SK-N-SH treated with all-trans-retinoic acid at 6 μM for 48 hours (cell line): ENCODE results near the gene ATP13A2.

ENCODE experiments used
- ATAC-seq: fragments of 200-7000 bp; cut with Tn5 transposase; 3 replicates; pipeline ENCODE4 v1.9.1; 2020; ENCODE audit warnings: mild to moderate bottlenecking, moderate library complexity
- ARNTL ChIP-seq: fragments of 450-650 bp; formaldehyde crosslinking; IDR thresholded peaks from 2 replicates; pipeline ENCODE4 v1.5.0; 2020; ENCODE audit warnings: low read depth, mild to moderate bottlenecking, moderate library complexity, borderline replicate concordance
- BACH2 ChIP-seq: fragments of 250-450 bp; sonication (Bioruptor Pico); IDR thresholded peaks from 2 replicates; pipeline ENCODE4 v1.9.0; 2021; ENCODE audit warnings: mild to moderate bottlenecking, borderline replicate concordance
- CSDC2 ChIP-seq: fragments of 250-450 bp; sonication (Bioruptor Pico); IDR thresholded peaks from 2 replicates; pipeline ENCODE4 v1.5.0; 2020; ENCODE audit warnings: mild to moderate bottlenecking, moderate library complexity
- ESRRG ChIP-seq: fragments of 250-450 bp; sonication (Bioruptor Pico); IDR thresholded peaks from 2 replicates; pipeline ENCODE4 v1.6.1; 2021; ENCODE audit warnings: mild to moderate bottlenecking
- GLIS3 ChIP-seq: fragments of 250-450 bp; sonication (Bioruptor Pico); IDR thresholded peaks from 2 replicates; pipeline ENCODE4 v1.5.0; 2020; ENCODE audit warnings: mild to moderate bottlenecking, moderate library complexity
- ISL1 ChIP-seq: fragments of 250-450 bp; sonication (Bioruptor Pico); IDR thresholded peaks from 2 replicates; pipeline ENCODE4 v2.1.2; 2022; ENCODE audit warnings: mild to moderate bottlenecking, moderate library complexity
- OSR1 ChIP-seq: fragments of 250-450 bp; sonication (Bioruptor Pico); IDR thresholded peaks from 2 replicates; pipeline ENCODE4 v1.8.0; 2022; ENCODE audit warnings: moderate library complexity, mild to moderate bottlenecking, inconsistent platforms
- PPARA ChIP-seq: fragments of 250-450 bp; sonication (Bioruptor Pico); IDR thresholded peaks from 2 replicates; pipeline ENCODE4 v1.5.0; 2020; ENCODE audit warnings: mild to moderate bottlenecking, borderline replicate concordance
- RARB ChIP-seq: fragments of 250-450 bp; sonication (Bioruptor Pico); IDR thresholded peaks from 2 replicates; pipeline ENCODE4 v1.8.0; 2021; ENCODE audit warnings: mild to moderate bottlenecking, moderate library complexity
- SNAI2 ChIP-seq: fragments of 250-450 bp; sonication (Bioruptor Pico); IDR thresholded peaks from 2 replicates; pipeline ENCODE4 v1.5.0; 2020; ENCODE audit warnings: mild to moderate bottlenecking, moderate library complexity
- TCF4 ChIP-seq: fragments of 250-450 bp; sonication (Bioruptor Pico); IDR thresholded peaks from 2 replicates; pipeline ENCODE4 v1.8.0; 2021; ENCODE audit warnings: mild to moderate bottlenecking, moderate library complexity, borderline replicate concordance
- TOX ChIP-seq: fragments of 250-450 bp; sonication (Bioruptor Pico); IDR thresholded peaks from 2 replicates; pipeline ENCODE4 v1.8.0; 2021; ENCODE audit warnings: mild to moderate bottlenecking, moderate library complexity, borderline replicate concordance
- ZC3H10 ChIP-seq: fragments of 250-450 bp; sonication (Bioruptor Pico); IDR thresholded peaks from 2 replicates; pipeline ENCODE4 v1.5.1; 2021; ENCODE audit warnings: mild to moderate bottlenecking, moderate library complexity
- ZFP3 ChIP-seq: fragments of 250-450 bp; sonication (Bioruptor Pico); IDR thresholded peaks from 2 replicates; pipeline ENCODE4 v1.5.0; 2020; ENCODE audit warnings: mild to moderate bottlenecking, moderate library complexity
- ZFP30 ChIP-seq: fragments of 450-650 bp; formaldehyde crosslinking; IDR thresholded peaks from 2 replicates; pipeline ENCODE4 v1.5.0; 2022; ENCODE audit warnings: mild to moderate bottlenecking, moderate library complexity
- ZNF565 ChIP-seq: fragments of 450-650 bp; formaldehyde crosslinking; conservative IDR thresholded peaks from 2 replicates; pipeline ENCODE4 v1.5.0; 2020; ENCODE audit warnings: low read depth, mild to moderate bottlenecking, moderate library complexity
- ZNF70 ChIP-seq: fragments of 450-650 bp; formaldehyde crosslinking; IDR thresholded peaks from 2 replicates; pipeline ENCODE4 v1.5.0; 2020; ENCODE audit warnings: mild to moderate bottlenecking, moderate library complexity
- ZNF8 ChIP-seq: fragments of 450-650 bp; formaldehyde crosslinking; IDR thresholded peaks from 2 replicates; pipeline ENCODE4 v1.5.0; 2020; ENCODE audit warnings: mild to moderate bottlenecking, moderate library complexity
- TF ChIP-seq, protein P1 (sequence below): fragments of 250-450 bp; sonication (Bioruptor Pico); IDR thresholded peaks from 2 replicates; pipeline ENCODE4 v1.5.1; 2020; ENCODE audit warnings: low read depth, mild to moderate bottlenecking, moderate library complexity
- TF ChIP-seq, protein P2 (sequence below): fragments of 250-450 bp; sonication (Bioruptor Pico); IDR thresholded peaks from 2 replicates; pipeline ENCODE4 v1.5.1; 2021; ENCODE audit warnings: mild to moderate bottlenecking, moderate library complexity
- TF ChIP-seq, protein P3 (sequence below): fragments of 250-450 bp; sonication (Bioruptor Pico); IDR thresholded peaks from 2 replicates; pipeline ENCODE4 v1.8.0; 2021; ENCODE audit warnings: low read depth, mild to moderate bottlenecking, moderate library complexity, borderline replicate concordance
- TF ChIP-seq, protein P4 (sequence below): fragments of 250-450 bp; sonication (Bioruptor Pico); IDR thresholded peaks from 2 replicates; pipeline ENCODE4 v1.8.0; 2020; ENCODE audit warnings: mild to moderate bottlenecking, moderate library complexity, borderline replicate concordance

Gene ATP13A2

DNA sequence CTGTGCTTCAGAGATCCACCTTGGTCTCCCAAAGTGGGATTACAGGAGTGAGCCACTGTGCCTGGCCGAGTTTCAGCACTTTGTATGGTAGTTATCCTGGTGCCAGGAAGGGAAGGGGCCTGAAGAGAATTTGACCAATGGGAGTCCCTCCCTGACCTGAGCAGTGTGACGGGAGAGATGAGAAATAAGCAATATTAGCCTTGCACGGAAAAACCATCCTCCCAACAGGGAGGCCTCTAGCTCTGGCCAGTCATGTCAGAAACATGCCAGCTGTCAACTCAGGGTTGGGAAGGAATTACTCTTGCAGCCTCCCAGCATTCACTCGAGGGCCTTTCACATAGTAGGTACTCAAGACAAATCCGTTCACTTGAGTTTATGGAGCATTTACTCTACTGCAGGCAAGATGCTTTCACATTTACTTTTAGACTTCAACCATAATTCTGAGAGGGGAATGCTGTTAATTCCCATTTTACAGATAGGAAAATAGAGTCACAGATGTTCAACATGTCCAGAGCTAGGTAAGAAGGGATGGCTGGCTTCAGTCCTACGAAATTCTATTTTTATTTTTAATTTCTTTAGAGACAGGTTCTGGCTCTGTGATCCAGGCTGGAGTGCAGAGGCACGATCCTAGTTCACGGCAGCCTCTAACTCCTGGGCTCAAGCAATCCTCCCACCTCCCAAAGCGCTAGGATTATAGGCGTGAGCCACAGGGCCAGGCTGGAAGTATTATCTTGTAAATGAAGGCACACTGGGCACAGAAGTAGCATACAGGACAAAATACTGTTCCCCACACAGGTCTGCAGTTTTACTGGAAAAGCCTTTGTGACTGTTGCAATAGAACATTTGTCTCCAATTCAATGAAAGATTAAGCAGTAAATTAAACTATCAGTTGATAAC lies 3.2 kb upstream of the ATP13A2 start (continued):
- TF ChIP-seq ESRRG (no peak), CSDC2 (CRISPR knock-in tag) (no peak), SNAI2 (CRISPR knock-in tag) (no peak), ZC3H10 (CRISPR knock-in tag) (no peak), GLIS3 (no peak), ISL1 (CRISPR knock-in tag) (no peak)
- TF ChIP-seq, protein P1, sequence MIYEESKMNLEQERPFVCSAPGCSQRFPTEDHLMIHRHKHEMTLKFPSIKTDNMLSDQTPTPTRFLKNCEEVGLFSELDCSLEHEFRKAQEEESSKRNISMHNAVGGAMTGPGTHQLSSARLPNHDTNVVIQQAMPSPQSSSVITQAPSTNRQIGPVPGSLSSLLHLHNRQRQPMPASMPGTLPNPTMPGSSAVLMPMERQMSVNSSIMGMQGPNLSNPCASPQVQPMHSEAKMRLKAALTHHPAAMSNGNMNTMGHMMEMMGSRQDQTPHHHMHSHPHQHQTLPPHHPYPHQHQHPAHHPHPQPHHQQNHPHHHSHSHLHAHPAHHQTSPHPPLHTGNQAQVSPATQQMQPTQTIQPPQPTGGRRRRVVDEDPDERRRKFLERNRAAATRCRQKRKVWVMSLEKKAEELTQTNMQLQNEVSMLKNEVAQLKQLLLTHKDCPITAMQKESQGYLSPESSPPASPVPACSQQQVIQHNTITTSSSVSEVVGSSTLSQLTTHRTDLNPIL (CRISPR knock-in tag) = no peak

DNA sequence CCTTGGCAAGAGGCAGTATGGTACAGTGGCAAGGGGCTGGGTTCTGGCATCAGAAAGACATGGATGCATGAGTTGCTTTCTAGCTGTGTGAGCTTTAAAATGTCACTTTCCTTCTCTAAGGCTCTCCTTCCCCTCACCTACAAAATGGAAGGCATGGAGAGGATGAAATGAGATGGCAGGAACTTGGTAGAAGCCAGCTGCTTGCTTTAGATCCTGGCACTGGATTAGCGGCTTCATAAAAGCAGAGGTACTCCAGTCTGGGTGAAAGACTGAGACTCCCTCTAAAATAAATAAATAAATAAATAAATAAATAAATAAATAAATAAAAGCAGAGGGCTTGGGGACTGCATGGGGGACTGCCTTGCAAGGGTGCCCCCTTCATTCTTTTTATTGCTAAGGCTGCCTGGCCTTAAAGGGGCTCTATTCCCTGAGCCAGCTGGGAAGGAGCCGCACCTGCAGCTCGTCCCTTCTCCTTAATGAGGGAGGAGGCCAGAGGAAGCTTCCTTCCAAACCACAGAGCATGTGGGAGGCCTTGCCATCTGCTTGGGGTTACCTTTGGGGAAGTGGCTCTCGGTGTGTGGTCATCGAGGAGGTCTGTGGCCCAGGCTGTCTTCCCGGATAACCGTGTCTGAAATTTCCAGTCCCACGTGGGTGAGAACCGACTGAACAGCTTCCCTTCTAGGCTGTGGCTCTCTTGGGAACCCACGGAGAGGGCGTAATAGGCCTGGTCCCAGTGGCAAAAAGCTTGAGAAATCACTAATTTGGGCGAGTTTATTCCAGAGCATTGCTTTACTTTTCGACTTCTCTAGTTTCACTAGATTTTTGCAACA lies 2.0 kb upstream of the ATP13A2 start:
- TF ChIP-seq TCF4 (CRISPR knock-in tag) (no peak), ZNF70 (CRISPR knock-in tag) (no peak), ESRRG (no peak), ZFP30 (CRISPR knock-in tag) (no peak), GLIS3 (no peak), OSR1 (no peak), ISL1 (CRISPR knock-in tag) (no peak), PPARA (CRISPR knock-in tag) (no peak), ZNF8 (CRISPR knock-in tag) (no peak), CSDC2 (CRISPR knock-in tag) (no peak), ARNTL (CRISPR knock-in tag) (no peak), TOX (CRISPR knock-in tag) (no peak), ZC3H10 (CRISPR knock-in tag) (no peak), RARB (CRISPR knock-in tag) (no peak), SNAI2 (CRISPR knock-in tag) (no peak)
- TF ChIP-seq, protein P2, sequence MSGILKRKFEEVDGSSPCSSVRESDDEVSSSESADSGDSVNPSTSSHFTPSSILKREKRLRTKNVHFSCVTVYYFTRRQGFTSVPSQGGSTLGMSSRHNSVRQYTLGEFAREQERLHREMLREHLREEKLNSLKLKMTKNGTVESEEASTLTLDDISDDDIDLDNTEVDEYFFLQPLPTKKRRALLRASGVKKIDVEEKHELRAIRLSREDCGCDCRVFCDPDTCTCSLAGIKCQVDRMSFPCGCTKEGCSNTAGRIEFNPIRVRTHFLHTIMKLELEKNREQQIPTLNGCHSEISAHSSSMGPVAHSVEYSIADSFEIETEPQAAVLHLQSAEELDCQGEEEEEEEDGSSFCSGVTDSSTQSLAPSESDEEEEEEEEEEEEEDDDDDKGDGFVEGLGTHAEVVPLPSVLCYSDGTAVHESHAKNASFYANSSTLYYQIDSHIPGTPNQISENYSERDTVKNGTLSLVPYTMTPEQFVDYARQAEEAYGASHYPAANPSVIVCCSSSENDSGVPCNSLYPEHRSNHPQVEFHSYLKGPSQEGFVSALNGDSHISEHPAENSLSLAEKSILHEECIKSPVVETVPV (CRISPR knock-in tag) = no peak
- TF ChIP-seq, protein P3, sequence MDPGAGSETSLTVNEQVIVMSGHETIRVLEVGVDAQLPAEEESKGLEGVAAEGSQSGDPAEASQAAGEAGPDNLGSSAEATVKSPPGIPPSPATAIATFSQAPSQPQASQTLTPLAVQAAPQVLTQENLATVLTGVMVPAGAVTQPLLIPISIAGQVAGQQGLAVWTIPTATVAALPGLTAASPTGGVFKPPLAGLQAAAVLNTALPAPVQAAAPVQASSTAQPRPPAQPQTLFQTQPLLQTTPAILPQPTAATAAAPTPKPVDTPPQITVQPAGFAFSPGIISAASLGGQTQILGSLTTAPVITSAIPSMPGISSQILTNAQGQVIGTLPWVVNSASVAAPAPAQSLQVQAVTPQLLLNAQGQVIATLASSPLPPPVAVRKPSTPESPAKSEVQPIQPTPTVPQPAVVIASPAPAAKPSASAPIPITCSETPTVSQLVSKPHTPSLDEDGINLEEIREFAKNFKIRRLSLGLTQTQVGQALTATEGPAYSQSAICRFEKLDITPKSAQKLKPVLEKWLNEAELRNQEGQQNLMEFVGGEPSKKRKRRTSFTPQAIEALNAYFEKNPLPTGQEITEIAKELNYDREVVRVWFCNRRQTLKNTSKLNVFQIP (CRISPR knock-in tag) = no peak
- TF ChIP-seq, protein P4, sequence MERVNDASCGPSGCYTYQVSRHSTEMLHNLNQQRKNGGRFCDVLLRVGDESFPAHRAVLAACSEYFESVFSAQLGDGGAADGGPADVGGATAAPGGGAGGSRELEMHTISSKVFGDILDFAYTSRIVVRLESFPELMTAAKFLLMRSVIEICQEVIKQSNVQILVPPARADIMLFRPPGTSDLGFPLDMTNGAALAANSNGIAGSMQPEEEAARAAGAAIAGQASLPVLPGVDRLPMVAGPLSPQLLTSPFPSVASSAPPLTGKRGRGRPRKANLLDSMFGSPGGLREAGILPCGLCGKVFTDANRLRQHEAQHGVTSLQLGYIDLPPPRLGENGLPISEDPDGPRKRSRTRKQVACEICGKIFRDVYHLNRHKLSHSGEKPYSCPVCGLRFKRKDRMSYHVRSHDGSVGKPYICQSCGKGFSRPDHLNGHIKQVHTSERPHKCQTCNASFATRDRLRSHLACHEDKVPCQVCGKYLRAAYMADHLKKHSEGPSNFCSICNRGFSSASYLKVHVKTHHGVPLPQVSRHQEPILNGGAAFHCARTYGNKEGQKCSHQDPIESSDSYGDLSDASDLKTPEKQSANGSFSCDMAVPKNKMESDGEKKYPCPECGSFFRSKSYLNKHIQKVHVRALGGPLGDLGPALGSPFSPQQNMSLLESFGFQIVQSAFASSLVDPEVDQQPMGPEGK (CRISPR knock-in tag) = no peak
- TF ChIP-seq, protein P1 (CRISPR knock-in tag) = no peak
- no peak for ATAC-seq

DNA sequence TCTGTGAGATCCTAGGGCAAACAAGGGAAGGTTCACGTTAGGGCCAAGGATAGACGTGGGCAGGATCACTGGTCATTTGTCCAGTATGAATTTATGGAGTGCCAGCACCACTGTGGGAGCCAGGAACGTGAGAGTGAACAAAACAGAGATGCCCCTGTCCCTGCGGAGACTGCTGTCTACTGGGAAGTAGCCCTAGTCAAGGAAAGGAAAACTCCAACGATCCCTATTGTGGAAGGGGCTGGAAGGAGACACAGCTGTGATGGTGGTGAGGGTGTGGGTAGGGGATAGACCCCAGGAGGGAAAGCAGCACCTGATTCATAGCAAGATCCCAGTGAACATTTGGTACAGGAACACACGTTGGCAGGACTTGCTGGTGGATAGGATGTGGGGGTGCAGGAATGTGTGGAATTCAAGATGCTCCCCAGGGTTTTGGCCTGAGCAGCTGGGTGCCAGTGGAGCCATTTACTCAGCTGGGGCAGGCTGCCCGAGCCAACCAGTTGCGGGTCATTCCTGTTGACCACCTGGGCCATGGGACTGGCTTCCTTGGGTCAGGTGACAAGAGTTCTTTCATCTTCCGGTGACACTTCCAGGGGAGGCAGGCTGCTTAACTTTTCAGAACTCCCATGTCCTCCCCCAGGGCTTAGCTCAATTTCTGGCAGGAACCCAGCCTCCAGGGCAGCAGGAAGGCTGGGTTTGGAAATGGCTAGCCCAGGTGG lies 1.2 kb upstream of the ATP13A2 start:
- TF ChIP-seq ZNF8 (CRISPR knock-in tag) = no peak
- TF ChIP-seq PPARA (CRISPR knock-in tag) = no peak
- no peak for TF ChIP-seq ZFP3
- no peak for TF ChIP-seq ZNF70 (CRISPR knock-in tag)
- no peak for TF ChIP-seq TOX (CRISPR knock-in tag)
- TF ChIP-seq ZC3H10 (CRISPR knock-in tag) = no peak
- no peak for TF ChIP-seq ISL1 (CRISPR knock-in tag)
- no peak for TF ChIP-seq BACH2 (CRISPR knock-in tag)
- TF ChIP-seq ZNF565 (CRISPR knock-in tag) = no peak
- no peak for TF ChIP-seq TCF4 (CRISPR knock-in tag)
- no peak for TF ChIP-seq ARNTL (CRISPR knock-in tag)
- no peak for TF ChIP-seq RARB (CRISPR knock-in tag)
- no peak for ATAC-seq
